HG03460 (cell line): ENCODE results near the gene COL25A1.

ENCODE experiments used
- ATAC-seq: cut with Tn5 transposase; IDR thresholded peaks from one replicate; pipeline ENCODE4 v1.9.1; 2021; ENCODE audit not compliant: unreplicated experiment

The COL25A1 gene

GRCh38 chr4:108831291-108831690, 471.2 kb downstream of the COL25A1 start:
- no peak for ATAC-seq

- ATAC-seq, result no peak
Measured at GRCh38 chr4:108830509-108831244, 471.8 kb downstream of the COL25A1 start.

GRCh38 chr4:108829966-108830492, 472.4 kb downstream of the COL25A1 start:
- ATAC-seq, result no peak

GRCh38 chr4:108828620-108829019, 473.8 kb downstream of the COL25A1 start:
- ATAC-seq, result no peak

- ATAC-seq, result no peak
Measured at GRCh38 chr4:108825737-108826136, 476.7 kb downstream of the COL25A1 start.

DNA sequence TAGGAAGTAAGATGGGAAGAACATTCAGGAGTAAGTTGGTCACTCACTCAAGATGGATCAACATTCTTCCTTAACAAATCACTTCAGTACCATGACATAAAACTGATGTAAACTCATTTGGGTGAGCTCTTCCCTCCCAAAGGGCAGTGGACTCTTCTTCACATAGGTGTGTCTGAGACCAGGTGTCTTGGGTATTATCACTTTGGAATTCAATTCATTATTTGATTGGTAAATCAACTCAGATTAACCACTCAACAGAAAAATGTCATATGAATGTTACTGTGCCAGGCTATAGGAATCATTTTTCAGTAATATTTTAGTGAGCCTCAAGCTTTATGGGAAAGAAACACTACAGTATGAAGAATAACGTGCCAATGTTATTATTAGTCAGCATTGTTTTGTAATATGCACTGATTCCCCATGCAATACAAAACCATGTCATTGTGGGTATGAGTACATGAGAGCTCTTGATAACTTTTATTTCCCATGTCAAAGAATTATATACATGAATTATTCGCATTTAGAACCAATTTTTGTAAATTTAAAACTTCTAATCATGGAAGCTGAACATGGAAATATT, 481.0 kb downstream of the COL25A1 start:
- no peak for ATAC-seq

DNA sequence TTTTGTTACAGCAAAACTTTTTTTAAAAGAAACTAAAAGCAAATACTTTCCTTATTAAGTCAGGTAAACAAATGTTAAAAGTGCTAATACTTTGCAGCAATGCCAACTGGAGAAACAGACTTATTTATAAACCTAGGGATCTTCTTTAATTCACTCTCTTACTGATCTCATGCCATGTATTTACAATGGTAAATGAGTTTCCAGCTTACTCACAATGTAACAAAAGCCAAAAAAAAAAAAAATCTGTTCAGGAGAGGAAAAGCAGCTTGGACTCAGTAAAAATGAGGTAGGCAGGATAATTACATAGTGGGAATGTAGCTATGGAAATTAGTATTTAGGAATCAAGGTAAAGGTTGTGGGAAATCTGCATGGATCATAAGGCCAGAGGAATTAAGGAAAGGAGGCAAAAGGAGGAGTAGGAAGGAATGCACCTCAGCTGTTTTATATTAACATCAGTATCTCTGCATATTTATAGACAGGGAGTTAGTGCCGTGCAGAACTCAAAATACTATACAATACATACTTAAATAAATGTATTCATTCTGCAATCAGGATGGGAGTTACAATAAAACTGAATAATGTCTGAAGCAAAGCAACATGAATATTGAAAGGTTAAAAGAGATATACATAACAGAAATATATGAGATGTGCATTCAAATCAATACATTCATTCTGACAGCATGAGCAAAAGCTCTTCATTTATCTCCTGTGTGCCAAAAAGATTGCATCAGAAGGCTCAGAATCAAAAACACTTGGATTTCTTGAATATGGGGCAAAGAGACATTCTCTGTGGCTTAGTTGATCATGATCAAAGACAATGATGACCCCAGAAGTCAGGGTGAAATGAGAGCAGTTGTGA, 481.7 kb downstream of the COL25A1 start:
- no peak for ATAC-seq

DNA sequence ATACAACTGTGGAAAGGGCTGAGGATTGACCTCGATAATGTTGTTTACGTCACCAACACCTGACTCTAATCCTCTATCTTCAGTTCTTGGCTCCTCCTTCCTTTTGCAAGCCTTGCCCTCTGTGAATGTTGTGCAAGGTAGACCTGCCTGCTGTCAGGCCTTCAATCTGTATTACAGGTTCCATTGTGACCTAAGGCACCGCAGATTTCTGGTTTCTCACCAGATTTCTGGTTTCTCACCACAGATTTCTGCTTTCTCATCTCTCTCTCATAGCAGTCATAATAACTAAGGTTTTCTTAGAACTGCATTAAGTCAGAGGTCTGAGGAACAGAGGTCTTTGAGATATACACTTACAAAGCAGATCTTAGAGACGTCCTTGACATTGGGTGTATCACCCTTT, 488.1 kb downstream of the COL25A1 start:
- ATAC-seq, result no peak

DNA sequence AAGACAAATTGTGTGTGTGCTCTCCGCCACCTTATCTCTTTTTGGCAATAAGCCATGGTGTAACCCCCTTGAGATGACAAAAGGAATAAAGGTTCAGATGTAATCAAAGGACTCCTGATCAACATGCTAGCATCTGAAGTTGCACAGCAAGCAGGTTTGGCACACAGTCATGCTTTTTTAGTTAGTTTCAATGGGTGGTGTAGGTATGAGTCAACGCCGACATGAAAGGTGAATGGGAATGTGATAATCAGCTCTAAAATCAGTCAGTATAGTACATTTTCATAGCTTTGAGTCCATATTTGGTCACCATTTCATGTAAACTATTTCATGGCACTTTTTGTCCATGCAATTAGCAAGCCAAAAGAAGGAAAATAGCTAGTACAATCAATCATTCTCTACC, 489.2 kb downstream of the COL25A1 start:
- ATAC-seq, result no peak

DNA sequence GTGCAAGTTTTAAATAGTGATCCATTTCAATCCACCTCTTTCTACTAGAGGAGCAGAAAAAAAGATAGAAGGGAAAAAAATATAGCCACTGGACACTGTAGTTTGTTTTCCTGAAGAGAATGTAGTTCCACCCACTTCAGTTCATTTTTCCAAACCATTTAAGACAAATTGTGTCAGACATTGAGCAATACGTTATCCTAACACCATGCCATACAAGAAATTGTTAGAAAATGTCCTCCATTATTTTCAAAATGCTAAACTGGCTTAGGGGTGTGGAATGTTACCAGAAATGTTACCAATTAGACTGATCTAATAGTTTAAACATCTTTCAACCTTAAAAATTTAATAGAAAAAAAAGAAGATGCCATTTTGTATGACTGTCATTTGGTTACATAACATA, 491.0 kb downstream of the COL25A1 start:
- ATAC-seq, result no peak

GRCh38 chr4:108810087-108810486, 492.4 kb downstream of the COL25A1 start:
- ATAC-seq, result no peak

- ATAC-seq, result no peak
Measured at GRCh38 chr4:108804648-108805273, 497.7 kb downstream of the COL25A1 start.

DNA sequence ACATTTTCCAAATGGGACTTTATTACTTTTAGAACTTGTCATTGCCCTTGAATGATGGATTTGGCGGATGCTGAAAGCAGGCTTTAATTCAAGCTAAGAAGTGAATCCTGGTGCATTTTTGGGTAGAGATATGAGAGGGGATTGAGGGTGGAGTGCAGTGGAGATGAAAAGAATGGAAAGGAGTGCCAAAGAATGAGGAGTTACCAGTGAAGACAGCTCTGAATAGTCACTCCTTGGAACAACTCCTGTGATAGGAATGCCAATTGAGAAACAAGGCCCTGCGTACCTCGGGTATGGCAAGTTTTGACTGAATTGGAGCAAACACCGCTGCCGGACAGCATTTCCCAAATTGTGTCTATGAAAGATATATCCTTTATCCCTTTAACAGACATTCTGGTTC, 503.2 kb downstream of the COL25A1 start:
- ATAC-seq, result no peak

GRCh38 chr4:108796173-108796572, 506.3 kb downstream of the COL25A1 start:
- no peak for ATAC-seq

GRCh38 chr4:108795733-108796132, 506.7 kb downstream of the COL25A1 start:
- no peak for ATAC-seq

DNA sequence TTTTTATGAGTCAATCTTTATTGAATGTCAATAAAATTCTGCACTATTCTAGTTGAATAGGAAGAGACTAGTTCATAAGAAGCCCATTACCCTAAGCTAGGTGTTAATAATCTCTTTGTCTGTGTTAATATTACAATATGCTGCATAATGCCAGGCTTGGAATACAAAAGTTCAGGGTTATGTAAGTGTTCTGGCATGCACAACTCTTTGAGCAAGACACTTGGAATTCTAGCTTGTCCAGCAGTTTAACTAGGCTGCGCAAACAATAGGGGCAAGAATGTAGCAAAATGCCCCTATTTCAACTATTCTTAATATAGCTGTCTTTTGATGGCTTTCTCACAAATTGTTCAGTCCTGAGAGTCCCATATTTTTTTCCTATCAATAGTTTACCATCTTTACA, 508.3 kb downstream of the COL25A1 start:
- ATAC-seq, result no peak

GRCh38 chr4:108793415-108793814, 509.0 kb downstream of the COL25A1 start:
- no peak for ATAC-seq

DNA sequence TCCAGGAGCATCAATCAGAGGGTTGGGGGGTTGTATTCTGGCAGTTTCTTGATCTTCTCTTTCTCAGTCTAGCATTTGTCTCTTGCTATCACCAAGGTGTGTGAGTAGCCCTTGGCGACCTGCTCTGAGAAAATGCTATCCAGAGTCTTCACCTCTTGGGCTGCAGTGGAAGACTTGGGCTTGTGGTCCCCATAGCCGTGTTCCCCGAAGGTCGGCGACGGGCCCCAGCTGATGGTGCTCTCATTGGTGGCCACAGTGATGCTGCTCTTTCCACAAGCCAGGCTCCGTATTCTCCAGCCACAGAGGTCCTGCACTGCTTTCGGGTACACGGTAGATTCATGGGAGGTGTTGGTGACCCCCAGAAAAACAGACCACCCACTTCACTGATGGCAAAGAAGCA, 513.7 kb downstream of the COL25A1 start:
- ATAC-seq, result no peak

DNA sequence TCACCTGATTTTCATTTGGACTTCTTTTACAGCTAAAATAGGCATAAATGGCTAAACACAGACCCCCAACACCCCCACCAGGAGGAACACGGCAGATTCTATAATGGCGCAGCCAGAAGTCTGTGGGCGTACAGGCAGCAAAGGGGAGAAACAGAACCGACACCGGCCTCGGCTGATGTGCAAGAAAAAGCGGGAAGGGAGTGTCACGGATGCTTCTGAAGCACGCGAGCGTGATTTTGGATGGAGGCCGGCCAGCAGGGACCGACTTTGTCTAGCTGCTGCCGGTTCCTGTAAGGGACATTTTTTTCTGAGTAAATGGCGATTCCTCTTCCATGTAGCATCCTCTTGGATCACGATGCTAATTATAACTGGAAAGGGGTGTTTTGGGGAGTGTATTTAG, 514.7 kb downstream of the COL25A1 start:
- no peak for ATAC-seq

DNA sequence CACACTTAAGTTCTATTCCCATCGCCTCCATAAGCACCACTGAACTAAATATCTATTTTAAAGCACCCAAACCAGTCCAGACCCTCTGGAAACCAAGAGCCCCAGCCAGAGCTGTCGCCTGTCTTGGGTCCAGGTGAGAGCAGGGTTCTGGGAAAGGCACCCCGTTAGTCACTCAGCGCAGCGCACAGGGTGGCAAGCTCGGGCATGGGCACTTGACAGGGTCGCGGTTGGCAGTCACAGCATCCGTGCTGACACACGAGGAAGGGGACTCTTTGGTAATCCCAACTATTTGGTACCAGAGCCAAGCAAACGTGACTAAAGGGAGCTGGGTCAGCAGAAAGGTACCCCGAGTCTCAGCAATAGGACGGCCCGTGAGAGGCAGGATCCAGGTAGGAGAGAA, 515.4 kb downstream of the COL25A1 start:
- no peak for ATAC-seq

DNA sequence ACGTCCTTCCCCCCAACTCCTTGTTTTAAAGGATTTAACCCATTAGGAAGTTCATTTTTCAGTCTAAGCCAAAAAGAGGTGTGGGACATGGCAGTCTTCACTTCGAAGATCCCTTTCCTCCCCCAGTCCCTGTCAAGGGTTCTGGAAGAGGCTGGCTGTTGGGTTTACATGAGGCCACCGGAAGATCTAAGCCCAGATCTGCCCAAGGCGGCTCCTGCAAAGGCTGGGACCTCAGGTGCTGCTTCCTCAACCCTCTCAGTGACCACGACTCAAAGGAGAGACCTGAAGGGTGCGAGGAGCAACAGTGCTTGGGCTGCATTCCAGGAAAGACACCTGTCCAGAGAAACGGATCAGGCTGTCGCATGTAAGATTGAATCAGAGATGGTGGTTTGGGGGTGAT, 516.1 kb downstream of the COL25A1 start:
- no peak for ATAC-seq
